Tibial artery (tissue), 4 donors: Measurements from ENCODE around the gene KCNIP4.

Experiments
- DNase-seq, 2 donors: peaks; one replicate each; pipeline ENCODE4 v3.0.0-alpha.2; 2019
- H3K27ac ChIP-seq, 2 donors: fragments of 200-600 bp; sonication (generic) in 1 of 2; 1 replicate in 1 of 2; 2 replicates in 1 of 2; pipeline ENCODE4 v1.5.1; 2018 to 2019; ENCODE audit warnings: mild to moderate bottlenecking in 1 of 2
- H3K27me3 ChIP-seq, 2 donors: fragments of 200-600 bp; sonication (generic) in 1 of 2; one replicate each; pipeline versions ENCODE4 v1.5.1 to v1.6.0; 2016 to 2019
- H3K36me3 ChIP-seq, 3 donors: fragments of 200-600 bp; sonication (generic) in 2 of 3; one replicate each; pipeline ENCODE4 v1.5.1; 2016 to 2019; ENCODE audit warnings: mild to moderate bottlenecking in 2 of 3
- H3K4me1 ChIP-seq, 4 donors: fragments of 200-600 bp; sonication (generic) in 2 of 4; 1 replicate in 3 of 4; 2 replicates in 1 of 4; pipeline ENCODE4 v1.5.1; 2016 to 2019
- H3K4me3 ChIP-seq, 2 donors: fragments of 200-600 bp; sonication (generic) in 1 of 2; 1 replicate in 1 of 2; 2 replicates in 1 of 2; pipeline ENCODE4 v1.5.1; 2018 to 2019; ENCODE audit warnings: mild to moderate bottlenecking in 2 of 2
- H3K9me3 ChIP-seq, 3 donors: fragments of 200-600 bp; sonication (generic) in 1 of 3; one replicate each; pipeline ENCODE4 v1.5.1; 2016 to 2019
- CTCF ChIP-seq, 2 experiments: fragments of 200-600 bp in 1 of 2; fragments of 450-650 bp in 1 of 2; IDR thresholded peaks; one replicate each; pipeline ENCODE4 v1.5.1; 2017 to 2019; ENCODE audit warnings: antibody characterized with exemption in 2 of 2, mild to moderate bottlenecking in 1 of 2, moderate library complexity in 1 of 2
- intact Hi-C: fragments of 100-400 bp; cut with DNase I; formaldehyde crosslinking; loops from one replicate; pipeline ENCODE4 v1.15.0; 2023; ENCODE audit warnings: low total_unique reads

The KCNIP4 gene

GRCh38 chr4:21470535-21470934 lies 478.0 kb downstream of the KCNIP4 start:
- no peak for DNase-seq
- H3K4me1 ChIP-seq = no peaks in the 10 kb centered on the region
- no peak for TF ChIP-seq CTCF (IDR thresholded peaks at IDR 0.05)
- no peaks in the 10 kb centered on the region for H3K9me3 ChIP-seq
- no peak overlapping the region for H3K27ac ChIP-seq
- intact Hi-C loops = no loop called here
- no peaks in the 10 kb centered on the region for H3K36me3 ChIP-seq
- H3K27me3 ChIP-seq = no peaks in the 10 kb centered on the region
- no peak overlapping the region for H3K4me3 ChIP-seq

GRCh38 chr4:21469438-21470300 lies 478.9 kb downstream of the KCNIP4 start:
- H3K27ac ChIP-seq = no peak overlapping the region
- no peaks in the 10 kb centered on the region for H3K36me3 ChIP-seq
- no peaks in the 10 kb centered on the region for H3K27me3 ChIP-seq
- intact Hi-C loops = no loop called here
- H3K9me3 ChIP-seq = no peaks in the 10 kb centered on the region
- no peak for DNase-seq
- H3K4me1 ChIP-seq = no peaks in the 10 kb centered on the region
- H3K4me3 ChIP-seq = no peak overlapping the region
- TF ChIP-seq CTCF (IDR thresholded peaks at IDR 0.05) = peak in 1 of 2 experiments; percentile 13

- no peaks in the 10 kb centered on the region for H3K4me1 ChIP-seq
- no peak overlapping the region for H3K4me3 ChIP-seq
- TF ChIP-seq CTCF (IDR thresholded peaks at IDR 0.05) = no peak
- no peak for DNase-seq
- intact Hi-C loops = no loop called here
- no peak overlapping the region for H3K27ac ChIP-seq
- H3K36me3 ChIP-seq = no peaks in the 10 kb centered on the region
- H3K27me3 ChIP-seq = no peaks in the 10 kb centered on the region
- no peaks in the 10 kb centered on the region for H3K9me3 ChIP-seq
Observed at GRCh38 chr4:21467551-21467950, 481.0 kb downstream of the KCNIP4 start.

- no peak for DNase-seq
- Histone ChIP-seq H3K36me3 (no peaks in the 10 kb centered on the region), H3K4me3 (no peak overlapping the region), H3K27ac (no peak overlapping the region), H3K27me3 (no peaks in the 10 kb centered on the region), H3K9me3 (no peaks in the 10 kb centered on the region), H3K4me1 (no peaks in the 10 kb centered on the region)
- no peak for TF ChIP-seq CTCF (IDR thresholded peaks at IDR 0.05)
- intact Hi-C loops = no loop called here
Observed at GRCh38 chr4:21457086-21457840, 491.3 kb downstream of the KCNIP4 start.

GRCh38 chr4:21454831-21455230 lies 493.7 kb downstream of the KCNIP4 start:
- Histone ChIP-seq H3K9me3 (no peaks in the 10 kb centered on the region), H3K4me3 (no peak overlapping the region), H3K27ac (no peak overlapping the region), H3K4me1 (no peaks in the 10 kb centered on the region), H3K36me3 (no peaks in the 10 kb centered on the region), H3K27me3 (no peaks in the 10 kb centered on the region)
- intact Hi-C loops = no loop called here
- no peak for DNase-seq
- TF ChIP-seq CTCF (IDR thresholded peaks at IDR 0.05) = no peak
